Naive thymus-derived CD4-positive, alpha-beta T cell (primary cell): ENCODE results near the gene NTM. TPM values are rescaled to one million over a fixed set of nuclear protein-coding genes. Genes with fewer than 3 reads are reported as not detected.

Experiments used
- ATAC-seq: fragments of 150-1000 bp; cut with Tn5 transposase; 2 replicates; pipeline ENCODE4 v1.10.0; 2021; ENCODE audit warnings: mild to moderate bottlenecking, moderate library complexity
- CTCF ChIA-PET: fragments of 350-600 bp; sonication (Branson Sonifier 250); formaldehyde crosslinking; loops from one replicate; lab custom pipeline; 2021; ENCODE audit warnings: antibody characterized with exemption; lab: Charles Lee
- POLR2A ChIA-PET: fragments of 350-600 bp; sonication (Branson Sonifier 250); formaldehyde crosslinking; loops from one replicate; lab custom pipeline; 2021; ENCODE audit warnings: antibody characterized with exemption, inconsistent platforms; lab: Charles Lee
- DNase-seq, 9 donors: peaks; one replicate each; pipeline versions ENCODE4 v3.0.0 to v3.0.0-alpha.2; 2020 to 2022; ENCODE audit warnings: mixed read lengths in 1 of 9
- H3K27ac ChIP-seq: one replicate; pipeline ENCODE4 v1.7.0; 2013; ENCODE audit warnings: mild to moderate bottlenecking, low read depth, low read length, moderate library complexity
- H3K27me3 ChIP-seq, 2 donors: one replicate each; pipeline ENCODE4 v1.7.0; 2013; ENCODE audit warnings: low read length in 2 of 2, mild to moderate bottlenecking in 2 of 2, moderate library complexity in 2 of 2; ENCODE audit not compliant: control insufficient read depth in 2 of 2, insufficient read depth in 2 of 2
- H3K36me3 ChIP-seq, 3 experiments: 1 replicate in 2 of 3; 2 replicates in 1 of 3; pipeline ENCODE4 v1.7.0; 2013; ENCODE audit warnings: low read length in 3 of 3, mild to moderate bottlenecking in 3 of 3, moderate library complexity in 1 of 3; ENCODE audit not compliant: insufficient read depth in 3 of 3, control insufficient read depth in 2 of 3
- H3K4me1 ChIP-seq, 2 donors: one replicate each; pipeline ENCODE4 v1.7.0; 2013; ENCODE audit warnings: low read length in 2 of 2, mild to moderate bottlenecking in 2 of 2, moderate library complexity in 1 of 2; ENCODE audit not compliant: control insufficient read depth in 2 of 2, insufficient read depth in 2 of 2
- H3K4me3 ChIP-seq: 2 replicates; pipeline ENCODE4 v1.7.0; 2013; ENCODE audit warnings: mild to moderate bottlenecking, low read length
- H3K9me3 ChIP-seq, 3 experiments: 1 replicate in 2 of 3; 2 replicates in 1 of 3; pipeline ENCODE4 v1.7.0; 2013; ENCODE audit warnings: low read length in 3 of 3; ENCODE audit not compliant: control insufficient read depth in 2 of 3
- H3K27ac Mint-ChIP-seq, 9 donors: one replicate each; pipeline ENCODE4 v1.8.0; 2020 to 2022; ENCODE audit warnings: mixed read lengths in 9 of 9, mild to moderate bottlenecking in 8 of 9, moderate library complexity in 5 of 9, inconsistent platforms in 2 of 9
- H3K27me3 Mint-ChIP-seq, 5 donors: one replicate each; pipeline ENCODE4 v1.8.0; 2021 to 2022; ENCODE audit warnings: mixed read lengths in 5 of 5, mild to moderate bottlenecking in 1 of 5
- H3K36me3 Mint-ChIP-seq, 5 donors: one replicate each; pipeline ENCODE4 v1.8.0; 2020 to 2022; ENCODE audit warnings: mixed read lengths in 5 of 5, mild to moderate bottlenecking in 3 of 5, inconsistent platforms in 1 of 5
- H3K4me1 Mint-ChIP-seq, 7 donors: one replicate each; pipeline ENCODE4 v1.8.0; 2020 to 2022; ENCODE audit warnings: mixed read lengths in 7 of 7, mild to moderate bottlenecking in 3 of 7, inconsistent platforms in 1 of 7
- H3K4me3 Mint-ChIP-seq, 10 donors: one replicate each; pipeline ENCODE4 v1.8.0; 2020 to 2022; ENCODE audit warnings: mild to moderate bottlenecking in 10 of 10, mixed read lengths in 10 of 10, moderate library complexity in 6 of 10, inconsistent platforms in 2 of 10
- H3K9me3 Mint-ChIP-seq, 11 donors: one replicate each; pipeline ENCODE4 v1.8.0; 2020 to 2022; ENCODE audit warnings: mixed read lengths in 11 of 11, mild to moderate bottlenecking in 4 of 11, inconsistent platforms in 1 of 11, moderate library complexity in 1 of 11
- intact Hi-C, 2 donors: fragments of 100-400 bp; cut with micrococcal nuclease; formaldehyde crosslinking; loops; one replicate each; pipeline ENCODE4 v1.15.1; 2023
- polyA plus RNA-seq, 2 donors: library from polyadenylated mRNA; unstranded; fragments of 300-500 nt; fragmentation: Illumina TruSeq; gene quantifications; one replicate each; pipeline ENCODE4 v1.2.3, GENCODE V29; 2021
- total RNA-seq, 6 experiments: library from RNA in 5 of 6; stranded (reverse) in 5 of 6; gene quantifications; 1 replicate in 5 of 6; 2 replicates in 1 of 6; pipeline ENCODE4 v1.2.3 and lab custom pipeline; 2021 to 2026

Gene NTM
- total and polyA plus RNA-seq, 7 experiments from 2014 or later = not detected

DNA sequence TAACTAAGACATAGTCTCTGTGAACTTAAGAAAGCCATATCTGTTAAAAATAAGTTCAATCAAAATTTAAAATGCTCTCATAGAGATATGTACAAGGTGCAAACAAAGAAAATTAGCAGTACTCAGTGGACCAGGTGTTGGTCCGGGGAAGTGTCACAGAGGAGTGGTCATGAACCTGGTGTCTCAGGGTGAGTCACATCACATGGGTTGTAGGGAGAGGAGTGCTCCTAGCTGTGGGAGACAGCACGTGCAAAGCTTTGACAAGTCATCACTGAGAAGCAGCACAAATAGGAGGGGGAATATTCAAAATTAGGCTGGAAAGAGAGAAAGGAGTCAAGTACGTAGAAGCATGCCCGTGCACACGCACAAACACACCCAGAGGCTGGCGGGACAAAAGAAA lies 438.1 kb downstream of the NTM start:
- no peaks in the 10 kb centered on the region for H3K9me3 ChIP-seq
- no peak overlapping the region for H3K4me3 Mint-ChIP-seq
- peaks cover 0 to 7% (median 0%) of the 10 kb centered on the region in 11 donors for H3K9me3 Mint-ChIP-seq
- H3K27ac ChIP-seq = no peak overlapping the region
- H3K4me3 ChIP-seq = no peak overlapping the region
- no peaks in the 10 kb centered on the region for H3K27me3 ChIP-seq
- H3K36me3 ChIP-seq = no peaks in the 10 kb centered on the region
- ATAC-seq (no peak), DNase-seq (no peak)
- ChIA-PET POLR2A (no interaction called here), CTCF (no interaction called here)
- peaks cover 0 to 22% (median 0%) of the 10 kb centered on the region in 5 donors for H3K27me3 Mint-ChIP-seq
- no peaks in the 10 kb centered on the region for H3K36me3 Mint-ChIP-seq
- no peaks in the 10 kb centered on the region for H3K4me1 ChIP-seq
- H3K27ac Mint-ChIP-seq = no peak overlapping the region
- H3K4me1 Mint-ChIP-seq = no peaks in the 10 kb centered on the region
- intact Hi-C loops = no loop called here

DNA sequence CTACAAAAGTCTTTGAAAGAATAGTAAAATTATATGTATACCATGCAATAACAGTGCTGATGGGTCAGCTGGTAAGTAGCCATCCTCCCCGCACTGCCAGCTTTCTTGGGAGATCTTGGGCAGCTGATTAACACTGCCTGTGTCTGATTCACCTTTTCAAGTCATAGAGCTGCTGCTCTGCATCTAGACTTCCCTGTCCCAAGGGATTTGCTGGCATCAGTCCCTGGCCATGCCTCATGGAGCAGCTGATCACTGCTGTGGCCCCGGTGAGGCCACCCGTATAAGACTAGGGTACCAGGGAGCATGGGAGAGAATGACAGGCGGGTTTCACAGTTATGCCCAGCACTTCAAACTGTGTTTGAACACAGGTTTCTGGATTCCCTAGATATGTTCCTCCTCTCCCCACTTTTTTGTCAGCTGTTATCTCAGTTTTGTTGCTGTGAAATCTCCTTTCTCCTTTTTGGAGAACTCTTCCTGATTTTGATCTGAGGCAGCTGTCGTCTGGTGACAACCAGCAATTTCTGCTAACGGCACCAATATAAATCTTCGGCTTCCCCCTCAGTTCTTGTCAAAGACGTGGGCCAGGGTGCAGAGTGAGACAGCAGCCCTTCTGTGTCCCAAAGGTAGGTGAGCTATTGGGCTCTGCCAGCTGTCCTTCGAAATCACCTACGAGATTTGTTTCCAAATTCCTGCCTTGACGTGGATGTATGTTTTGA lies 438.9 kb downstream of the NTM start:
- H3K4me1 Mint-ChIP-seq = no peaks in the 10 kb centered on the region
- H3K27ac ChIP-seq = no peak overlapping the region
- H3K9me3 Mint-ChIP-seq = peaks cover 0 to 3% (median 0%) of the 10 kb centered on the region in 11 donors
- peaks cover 0 to 22% (median 0%) of the 10 kb centered on the region in 5 donors for H3K27me3 Mint-ChIP-seq
- H3K4me3 ChIP-seq = no peak overlapping the region
- no peak for ATAC-seq
- H3K36me3 Mint-ChIP-seq = no peaks in the 10 kb centered on the region
- H3K4me1 ChIP-seq = no peaks in the 10 kb centered on the region
- H3K27me3 ChIP-seq = no peaks in the 10 kb centered on the region
- H3K4me3 Mint-ChIP-seq = no peak overlapping the region
- DNase-seq = no peak
- no peak overlapping the region for H3K27ac Mint-ChIP-seq
- H3K36me3 ChIP-seq = no peaks in the 10 kb centered on the region
- ChIA-PET POLR2A (no interaction called here), CTCF (interaction anchor here (0.5 kb wide), 1 partner anchor 556 kb away, joined by 3 read pairs; no protein-coding TSS in a partner anchor)
- H3K9me3 ChIP-seq = no peaks in the 10 kb centered on the region
- intact Hi-C loops = no loop called here

DNA sequence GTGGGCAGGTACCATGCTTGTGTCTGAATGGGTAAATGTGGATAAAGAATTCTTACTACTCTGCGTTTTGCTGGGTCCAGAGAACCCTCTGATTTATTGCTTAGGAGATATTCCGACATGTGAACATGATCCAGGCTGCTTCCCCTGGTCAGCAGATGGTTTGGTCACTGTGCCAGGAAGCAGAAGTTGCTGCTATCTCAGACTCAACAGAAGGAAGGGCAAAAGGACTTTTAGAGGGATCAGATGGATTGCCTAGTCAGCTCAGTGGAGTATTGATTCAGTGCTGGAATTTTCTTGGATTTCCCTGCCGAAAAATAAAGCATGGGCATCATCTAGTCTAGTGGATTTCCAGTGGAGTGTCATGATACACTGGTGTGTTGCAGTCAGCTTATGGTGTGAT lies 440.1 kb downstream of the NTM start:
- no peak overlapping the region for H3K4me3 Mint-ChIP-seq
- Histone ChIP-seq H3K36me3 (no peaks in the 10 kb centered on the region), H3K4me3 (no peak overlapping the region)

DNA sequence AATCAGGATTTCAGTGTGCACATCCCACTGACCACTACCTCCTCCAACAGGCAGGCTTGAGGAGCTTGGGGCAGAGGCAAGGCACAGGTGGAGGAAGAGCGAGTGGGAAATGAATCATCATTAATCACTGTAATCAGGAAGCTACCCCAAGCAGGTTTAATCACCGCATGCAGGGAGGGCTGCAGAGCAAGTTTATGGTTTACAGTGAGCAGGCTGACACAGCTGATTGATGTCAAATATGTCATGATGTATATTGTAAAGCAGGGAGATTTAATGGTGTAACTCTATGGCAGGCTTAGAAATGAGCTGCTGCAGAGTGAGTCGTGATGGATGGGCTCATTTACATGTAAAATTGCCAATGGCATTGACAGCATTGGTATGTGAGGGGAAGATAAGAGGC lies 441.0 kb downstream of the NTM start:
- H3K9me3 ChIP-seq = no peaks in the 10 kb centered on the region
- H3K27ac ChIP-seq = no peak overlapping the region
- ChIA-PET POLR2A (no interaction called here), CTCF (no interaction called here)
- Mint-ChIP-seq H3K36me3 (no peaks in the 10 kb centered on the region), H3K27me3 (peaks cover 0 to 12% (median 0%) of the 10 kb centered on the region in 5 donors), H3K4me3 (no peak overlapping the region), H3K4me1 (no peaks in the 10 kb centered on the region), H3K9me3 (peaks cover 0 to 1% (median 0%) of the 10 kb centered on the region in 11 donors), H3K27ac (no peak overlapping the region)
- H3K36me3 ChIP-seq = no peaks in the 10 kb centered on the region
- ATAC-seq (no peak), DNase-seq (no peak)
- H3K4me3 ChIP-seq = no peak overlapping the region
- no peaks in the 10 kb centered on the region for H3K27me3 ChIP-seq
- intact Hi-C loops = no loop called here
- H3K4me1 ChIP-seq = no peaks in the 10 kb centered on the region

More for the DNA sequence above, 440.1 kb downstream of the NTM start:
- no peak for ATAC-seq
- H3K27me3 ChIP-seq = no peaks in the 10 kb centered on the region
- no peaks in the 10 kb centered on the region for H3K4me1 Mint-ChIP-seq
- H3K9me3 ChIP-seq = no peaks in the 10 kb centered on the region
- CTCF ChIA-PET = no interaction called here
- H3K36me3 Mint-ChIP-seq = no peaks in the 10 kb centered on the region
- H3K9me3 Mint-ChIP-seq = peaks cover 0 to 1% (median 0%) of the 10 kb centered on the region in 11 donors
- H3K4me1 ChIP-seq = no peaks in the 10 kb centered on the region
- intact Hi-C loops = no loop called here
- peaks cover 0 to 12% (median 0%) of the 10 kb centered on the region in 5 donors for H3K27me3 Mint-ChIP-seq
- H3K27ac ChIP-seq = no peak overlapping the region
- DNase-seq = no peak
- POLR2A ChIA-PET = no interaction called here
- H3K27ac Mint-ChIP-seq = no peak overlapping the region

DNA sequence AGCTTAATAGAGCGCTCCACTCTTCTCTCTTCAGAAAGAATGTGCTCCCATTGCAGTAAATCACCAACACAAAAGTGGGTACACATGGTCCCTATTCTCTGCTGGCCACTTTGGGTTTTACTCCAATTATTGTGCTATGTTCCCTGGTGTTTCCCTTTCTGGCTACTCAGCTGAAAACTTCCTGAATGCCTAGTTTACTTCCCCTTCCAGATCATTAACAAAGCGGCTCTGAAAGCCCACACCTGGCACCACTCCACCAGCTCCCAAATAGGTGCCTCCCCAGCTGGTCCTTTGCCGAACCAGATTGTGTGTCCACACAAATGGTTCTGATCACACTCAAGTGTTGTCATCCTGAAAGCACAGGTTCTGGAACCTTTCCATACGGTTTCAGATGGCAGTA lies 443.7 kb downstream of the NTM start:
- no peak overlapping the region for H3K27ac ChIP-seq
- intact Hi-C loops = no loop called here
- Mint-ChIP-seq H3K4me1 (no peaks in the 10 kb centered on the region), H3K9me3 (peaks cover 0 to 4% (median 0%) of the 10 kb centered on the region in 11 donors), H3K4me3 (no peak overlapping the region), H3K27ac (no peak overlapping the region), H3K27me3 (no peaks in the 10 kb centered on the region), H3K36me3 (no peaks in the 10 kb centered on the region)
- DNase-seq = no peak
- ChIA-PET CTCF (no interaction called here), POLR2A (no interaction called here)
- ATAC-seq = no peak
- H3K36me3 ChIP-seq = no peaks in the 10 kb centered on the region
- H3K27me3 ChIP-seq = no peaks in the 10 kb centered on the region
- no peaks in the 10 kb centered on the region for H3K9me3 ChIP-seq
- no peak overlapping the region for H3K4me3 ChIP-seq
- H3K4me1 ChIP-seq = no peaks in the 10 kb centered on the region

DNA sequence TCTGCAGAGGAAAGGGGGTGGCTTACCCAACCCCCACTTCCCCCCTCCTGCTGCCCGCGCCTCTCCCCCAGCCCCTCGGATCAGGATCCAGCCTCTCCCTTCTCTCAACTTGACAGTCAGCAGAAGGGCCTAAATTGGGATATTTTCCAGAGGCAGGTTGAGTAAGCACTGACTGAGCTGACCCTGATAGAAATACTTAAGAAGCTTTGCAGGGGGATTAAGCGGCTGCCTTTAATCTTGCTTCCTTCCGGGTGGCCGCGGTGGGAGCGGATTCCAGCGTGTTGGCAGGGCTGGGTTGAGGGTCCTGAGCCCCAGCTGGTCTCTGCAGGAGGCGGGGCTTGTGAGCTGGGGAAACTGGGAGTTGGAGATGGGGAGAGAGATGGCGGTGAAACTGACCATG lies 445.2 kb downstream of the NTM start:
- ATAC-seq (no peak), DNase-seq (no peak)
- Histone ChIP-seq H3K4me3 (no peak overlapping the region), H3K4me1 (no peaks in the 10 kb centered on the region), H3K27me3 (no peaks in the 10 kb centered on the region), H3K9me3 (no peaks in the 10 kb centered on the region), H3K27ac (no peak overlapping the region), H3K36me3 (no peaks in the 10 kb centered on the region)
- POLR2A ChIA-PET = no interaction called here
- Mint-ChIP-seq H3K36me3 (no peaks in the 10 kb centered on the region), H3K9me3 (peaks cover 0 to 4% (median 0%) of the 10 kb centered on the region in 11 donors), H3K4me3 (no peak overlapping the region), H3K4me1 (no peaks in the 10 kb centered on the region), H3K27me3 (peaks cover 0 to 7% (median 0%) of the 10 kb centered on the region in 5 donors), H3K27ac (no peak overlapping the region)
- intact Hi-C loops = no loop called here
- CTCF ChIA-PET = no interaction called here

DNA sequence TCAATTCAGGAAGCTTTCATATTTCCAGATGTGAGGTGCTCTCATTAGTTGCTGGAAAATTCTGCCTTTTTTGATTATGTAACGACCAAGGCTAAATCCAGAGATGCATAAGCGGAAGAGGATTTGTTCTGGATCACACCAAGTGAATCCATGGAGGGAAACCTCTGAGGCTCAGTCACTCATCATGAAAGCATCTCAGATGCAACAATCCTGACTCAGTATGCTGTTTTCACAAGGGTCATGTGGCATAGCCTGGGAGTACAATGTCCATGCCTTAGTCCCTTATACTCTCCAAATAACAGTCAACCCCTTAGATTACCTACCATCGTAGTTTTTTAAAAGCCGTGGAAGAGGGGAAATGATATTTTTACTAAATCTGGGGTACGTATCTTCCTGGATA lies 445.6 kb downstream of the NTM start:
- ChIA-PET CTCF (no interaction called here), POLR2A (no interaction called here)
- H3K27me3 Mint-ChIP-seq = peaks cover 0 to 7% (median 0%) of the 10 kb centered on the region in 5 donors
- H3K9me3 ChIP-seq = no peaks in the 10 kb centered on the region
- H3K4me1 ChIP-seq = no peaks in the 10 kb centered on the region
- H3K36me3 Mint-ChIP-seq = no peaks in the 10 kb centered on the region
- H3K4me3 Mint-ChIP-seq = no peak overlapping the region
- intact Hi-C loops = no loop called here
- no peaks in the 10 kb centered on the region for H3K27me3 ChIP-seq
- no peak overlapping the region for H3K4me3 ChIP-seq
- no peaks in the 10 kb centered on the region for H3K36me3 ChIP-seq
- peaks cover 0 to 4% (median 0%) of the 10 kb centered on the region in 11 donors for H3K9me3 Mint-ChIP-seq
- DNase-seq = no peak
- no peak overlapping the region for H3K27ac ChIP-seq
- H3K27ac Mint-ChIP-seq = no peak overlapping the region
- no peaks in the 10 kb centered on the region for H3K4me1 Mint-ChIP-seq
- no peak for ATAC-seq
